CD4-positive, alpha-beta T cell treated with Interleukin-17A for 4 hours (primary cell): ENCODE measurements around the gene LRIG3.
"Not testable (repeated sequence)": the region's sequence is repeated elsewhere in the genome, so short reads cannot be mapped to it uniquely, and the experiment has no call there.

Experiments
- DNase-seq: peaks from one replicate; pipeline ENCODE4 v3.0.0-alpha.2; 2020; ENCODE audit warnings: mixed read lengths

The LRIG3 gene

DNA sequence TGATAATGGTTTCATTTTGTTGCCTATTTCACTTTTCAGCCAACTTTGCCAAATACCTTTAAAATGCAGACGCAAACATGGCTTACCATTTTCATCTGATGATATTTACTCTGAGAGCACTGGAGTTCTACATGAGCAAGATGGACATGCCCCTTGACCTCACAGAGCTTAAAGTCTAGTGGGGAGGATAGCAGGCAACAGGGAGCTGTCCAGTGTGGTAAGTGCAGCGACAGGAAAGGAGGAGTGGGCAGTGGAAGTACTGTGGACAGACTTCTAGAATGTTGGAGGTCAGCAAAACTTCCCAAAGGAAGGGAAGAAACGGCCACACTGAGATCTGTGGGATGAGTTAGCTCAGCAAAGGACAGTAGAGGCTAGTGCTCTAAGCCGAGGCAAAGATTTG, 25.3 kb downstream of the LRIG3 start:
- no peak for DNase-seq

DNA sequence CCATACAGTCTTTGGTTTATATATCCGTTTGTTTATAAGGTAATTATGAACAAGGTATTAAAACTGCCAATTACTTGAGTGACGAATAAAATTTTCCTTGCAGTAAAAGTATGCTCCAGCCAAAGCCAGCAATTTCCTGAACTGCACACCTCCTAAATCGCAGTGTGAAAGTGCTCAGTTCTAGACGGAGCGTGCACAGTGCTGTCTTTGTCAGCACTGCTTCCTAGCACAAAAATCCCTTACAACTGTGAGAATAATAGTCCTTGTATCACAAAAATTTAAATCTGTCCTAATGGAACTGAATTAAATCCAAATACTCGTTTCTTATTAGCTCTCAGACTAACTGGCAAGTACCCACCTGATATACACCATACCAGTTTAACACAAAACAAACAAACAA, 26.3 kb downstream of the LRIG3 start:
- no peak for DNase-seq

DNA sequence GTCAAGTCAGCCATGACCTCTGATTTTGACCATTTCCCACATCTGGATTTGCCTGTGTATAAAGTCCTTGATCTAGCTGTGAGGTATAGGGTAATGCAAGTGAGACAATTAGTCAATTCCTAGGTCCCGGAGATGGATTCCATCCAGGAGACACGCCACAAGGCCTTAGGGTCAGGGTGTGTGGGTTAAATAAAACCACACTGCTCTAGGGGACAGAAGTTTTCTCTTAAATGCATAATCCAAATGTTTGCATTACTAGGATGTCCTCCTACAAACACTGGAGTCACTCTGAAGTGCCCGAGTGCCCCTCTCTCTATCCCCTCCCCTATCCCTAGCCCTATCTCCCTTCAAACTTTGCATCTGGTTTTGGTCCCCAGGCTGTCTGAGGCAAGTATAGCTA, 26.8 kb downstream of the LRIG3 start:
- DNase-seq = no peak

DNA sequence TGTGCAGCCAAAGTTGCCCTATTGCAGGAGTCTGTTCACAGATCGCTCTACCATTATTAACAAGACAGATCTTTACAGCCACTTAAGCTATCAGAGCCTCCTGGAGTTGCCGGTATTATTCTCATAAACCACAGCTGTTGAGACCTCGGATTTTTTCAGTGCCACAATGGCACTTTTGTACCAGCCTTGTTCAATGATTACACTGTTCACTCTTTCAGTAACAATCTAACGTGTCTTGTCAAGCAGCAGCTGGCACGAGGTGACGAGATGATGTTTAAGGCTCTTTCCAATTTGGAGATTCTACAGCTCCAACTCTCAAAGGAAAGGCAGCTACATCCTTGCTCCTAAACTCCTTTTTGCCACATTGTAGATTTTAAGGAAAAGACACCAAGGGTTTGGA, 30.7 kb downstream of the LRIG3 start:
- no peak for DNase-seq

DNA sequence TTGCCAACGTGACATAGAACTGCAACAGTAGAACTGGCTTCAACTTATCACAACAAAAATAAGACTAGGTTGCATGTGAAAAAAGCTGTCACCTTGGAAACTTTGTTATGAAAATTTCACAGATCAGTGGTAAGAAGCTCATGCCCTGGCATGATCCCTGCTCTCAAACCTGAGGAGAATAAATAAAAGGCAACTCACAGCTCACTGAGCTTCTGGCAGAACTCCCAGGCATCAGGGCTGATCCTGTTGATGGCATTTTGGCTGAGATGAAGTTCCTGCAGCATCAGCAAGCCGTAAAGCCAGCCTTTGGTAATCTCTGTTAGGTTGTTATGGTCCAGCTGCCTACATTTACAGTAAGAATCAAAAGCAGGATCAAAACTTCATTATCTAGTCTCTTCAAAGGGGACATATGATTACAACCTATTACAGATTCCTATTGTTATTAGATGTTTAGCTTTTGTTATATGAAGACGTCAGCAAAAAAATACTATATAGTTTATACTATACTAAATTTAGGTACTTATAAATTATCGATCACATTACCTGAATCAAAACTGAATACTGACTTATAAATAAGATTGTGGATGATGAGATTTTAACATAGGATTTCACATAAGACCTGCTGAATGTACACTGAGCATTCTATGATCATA, 32.0 kb downstream of the LRIG3 start:
- DNase-seq = no peak

DNA sequence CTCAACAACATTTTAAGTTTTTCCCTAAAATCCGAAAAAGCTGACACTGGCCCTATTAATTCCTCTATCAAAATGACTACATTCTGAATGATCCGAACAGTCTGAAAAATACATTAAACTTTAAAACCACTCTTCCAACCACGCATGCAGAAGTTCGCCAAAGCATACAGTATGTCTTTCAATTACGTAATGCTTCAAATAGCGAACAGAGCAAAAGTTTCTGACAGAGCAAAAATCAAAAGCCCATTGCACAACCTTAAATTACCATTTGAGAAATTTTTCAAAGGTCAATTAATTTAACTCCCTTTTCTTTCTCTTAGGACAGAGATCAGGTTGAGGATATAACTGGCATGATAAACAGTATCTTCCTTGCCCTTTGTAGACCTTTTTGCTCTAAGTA, 33.2 kb downstream of the LRIG3 start:
- no peak for DNase-seq

DNA sequence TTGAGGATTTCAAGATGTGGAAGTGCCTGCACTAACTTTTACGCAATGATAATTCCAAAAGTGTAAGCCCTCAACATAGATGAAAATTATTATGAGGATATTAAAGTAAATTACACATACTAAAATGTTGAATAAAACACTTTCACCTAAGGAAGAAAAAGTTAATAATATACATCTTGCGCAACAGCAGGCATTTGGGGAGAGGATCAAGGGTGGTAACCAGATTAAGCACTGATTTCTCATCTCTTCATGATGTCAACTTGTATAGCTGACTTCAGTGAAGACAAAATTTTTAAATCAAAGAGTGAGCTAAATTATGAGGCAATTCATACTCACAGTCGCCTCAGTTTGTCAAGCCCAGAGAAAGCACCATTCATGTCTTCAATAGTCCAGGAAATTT, 33.8 kb downstream of the LRIG3 start:
- DNase-seq = no peak

DNA sequence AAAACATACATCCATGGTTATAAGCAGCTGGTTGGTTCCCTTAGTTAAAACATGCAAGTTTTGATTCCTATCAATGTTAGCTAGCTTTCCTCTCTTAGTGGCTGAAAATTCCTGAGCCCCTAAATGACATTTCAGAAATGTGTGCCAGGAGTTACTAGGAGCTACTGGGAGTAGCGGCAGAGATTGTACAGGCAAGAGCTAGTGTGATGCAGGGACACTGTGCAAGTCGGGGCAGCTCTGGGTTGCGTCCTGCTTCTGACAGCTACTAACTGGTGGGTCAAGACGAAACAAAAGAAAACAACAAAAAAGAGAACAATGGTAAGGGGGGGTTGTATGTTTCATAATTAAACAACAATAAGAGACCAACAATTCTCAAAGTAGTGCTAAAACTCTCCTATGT, 35.4 kb downstream of the LRIG3 start:
- DNase-seq = no peak

DNA sequence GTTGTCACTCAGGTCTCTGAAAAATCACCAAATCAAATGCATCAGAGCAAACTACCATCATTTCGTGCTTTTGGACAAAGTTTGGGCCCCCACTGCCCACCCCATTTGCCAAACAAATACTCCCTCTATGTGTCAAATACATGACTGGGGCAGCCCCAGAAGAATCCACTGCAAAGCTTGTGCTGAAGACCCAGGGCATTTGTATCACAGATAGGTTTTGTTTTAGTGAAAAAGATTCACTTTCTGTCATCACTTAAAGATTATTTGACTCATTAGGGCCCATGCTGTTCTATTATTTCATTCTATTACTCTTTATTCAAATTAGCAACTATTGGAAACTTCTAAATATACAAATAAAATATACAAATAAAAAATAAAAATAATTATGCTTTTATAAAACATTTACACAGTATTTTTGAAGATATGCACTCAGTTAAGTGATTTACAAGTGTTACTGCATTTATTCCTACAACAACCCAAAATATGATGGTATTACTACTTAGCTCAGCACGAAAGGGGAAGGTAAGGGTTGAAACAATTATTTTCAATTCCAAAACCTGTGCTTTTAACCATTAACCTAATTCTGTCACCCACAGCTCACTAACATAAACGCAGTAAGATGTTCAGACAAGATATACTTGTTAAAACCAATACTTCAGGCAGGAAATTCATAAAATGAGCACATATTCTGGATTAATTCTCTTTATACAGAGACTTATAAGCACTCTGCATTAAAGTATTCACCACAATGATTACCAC, 36.5 kb downstream of the LRIG3 start:
- DNase-seq = no peak

DNA sequence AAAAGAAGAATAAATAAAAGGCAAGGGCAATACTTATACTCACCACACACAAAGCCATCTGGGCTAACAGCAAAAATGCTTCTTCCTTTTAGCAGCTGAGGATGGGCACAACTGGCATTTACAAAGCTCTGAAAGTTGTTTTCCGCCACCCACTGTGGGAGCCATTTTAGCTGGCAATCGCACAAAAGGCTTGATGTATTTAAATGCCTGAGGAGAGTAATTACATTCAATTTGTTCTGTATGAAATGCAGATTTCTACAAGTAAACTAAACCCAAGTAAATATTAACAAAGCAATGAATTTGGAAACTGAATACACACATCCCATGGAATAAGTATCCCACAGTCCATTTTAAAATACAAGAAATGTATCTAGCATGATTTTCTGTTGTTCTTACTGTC, 37.5 kb downstream of the LRIG3 start:
- DNase-seq = no peak

DNA sequence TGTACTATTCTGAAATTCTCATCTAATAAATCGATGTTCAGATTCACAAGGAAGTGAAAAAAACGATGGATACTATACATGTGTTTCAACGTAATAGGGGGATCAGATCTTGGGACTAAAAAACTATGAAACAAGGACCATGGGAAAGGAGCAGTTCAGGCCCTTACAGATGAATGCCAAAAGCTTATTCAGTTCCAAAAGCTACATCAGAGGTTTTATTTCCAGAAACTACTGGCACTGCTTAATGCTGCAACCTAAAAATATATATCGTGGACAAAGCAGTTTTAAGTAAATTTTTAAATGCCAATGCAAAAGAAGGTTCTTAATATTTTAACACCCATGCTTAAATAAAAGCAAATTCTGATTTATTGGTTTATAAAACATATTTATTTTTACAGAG, 38.5 kb downstream of the LRIG3 start:
- DNase-seq = no peak

DNA sequence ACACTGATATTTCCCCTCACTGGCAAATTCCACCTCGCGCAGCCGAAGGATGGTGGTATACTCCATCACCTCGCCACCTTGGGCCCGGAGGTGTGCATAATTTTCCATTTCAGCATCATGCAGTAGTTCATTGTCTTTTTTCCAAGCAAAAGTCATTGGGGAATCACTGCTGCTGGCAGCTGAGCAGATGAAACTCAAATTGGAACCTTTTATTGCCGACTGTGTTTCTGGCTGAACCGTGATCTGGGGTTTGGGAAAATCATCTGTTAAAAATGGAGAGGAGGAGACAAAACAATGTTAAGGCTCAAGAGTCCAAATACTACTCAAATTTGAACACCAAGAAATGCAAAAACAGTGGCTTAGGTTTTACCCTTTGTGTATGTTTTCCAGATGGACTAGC, 39.7 kb downstream of the LRIG3 start:
- DNase-seq = no peak

DNA sequence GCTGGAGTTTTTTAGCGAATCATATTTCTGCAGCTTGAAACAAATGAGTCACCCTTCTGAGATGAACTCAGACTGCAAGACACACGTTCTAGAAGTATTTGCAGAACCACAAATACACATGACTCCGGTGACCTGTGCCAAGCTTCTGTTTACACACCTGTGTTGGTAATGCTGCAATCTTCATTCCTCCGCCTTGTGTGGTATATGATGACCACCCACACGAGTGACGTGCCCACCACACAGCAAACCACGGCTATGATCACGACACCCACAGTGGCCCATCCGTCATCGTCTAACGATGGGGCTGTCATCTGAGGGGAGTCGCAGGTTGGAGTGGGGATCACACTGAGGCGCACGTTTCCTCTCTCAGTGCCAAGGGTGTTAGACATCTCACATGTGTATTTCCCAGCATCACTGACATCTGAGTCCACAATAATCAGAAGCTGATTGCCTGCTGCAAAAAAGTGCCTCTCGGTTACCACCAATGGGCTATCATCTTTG, 43.0 kb downstream of the LRIG3 start:
- no peak for DNase-seq

DNA sequence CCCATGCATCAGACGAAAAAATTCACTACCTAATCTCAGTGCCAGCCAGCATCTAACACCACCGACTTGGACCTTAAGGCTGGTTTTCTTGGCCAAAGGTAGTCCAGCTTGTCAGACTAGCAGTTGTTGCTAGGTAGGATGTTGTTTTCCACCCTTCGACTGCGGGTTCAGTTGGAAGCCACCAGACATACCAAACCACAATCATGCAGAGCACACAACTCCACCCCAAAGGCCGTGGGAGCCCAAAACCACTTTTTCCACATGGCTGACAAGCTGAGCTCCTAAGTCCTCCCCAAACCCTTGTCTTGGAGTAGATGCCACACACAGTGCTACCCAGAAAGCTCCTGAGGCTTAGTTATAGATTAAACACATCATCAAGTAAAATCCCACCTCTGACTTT, 46.8 kb downstream of the LRIG3 start:
- no peak for DNase-seq

DNA sequence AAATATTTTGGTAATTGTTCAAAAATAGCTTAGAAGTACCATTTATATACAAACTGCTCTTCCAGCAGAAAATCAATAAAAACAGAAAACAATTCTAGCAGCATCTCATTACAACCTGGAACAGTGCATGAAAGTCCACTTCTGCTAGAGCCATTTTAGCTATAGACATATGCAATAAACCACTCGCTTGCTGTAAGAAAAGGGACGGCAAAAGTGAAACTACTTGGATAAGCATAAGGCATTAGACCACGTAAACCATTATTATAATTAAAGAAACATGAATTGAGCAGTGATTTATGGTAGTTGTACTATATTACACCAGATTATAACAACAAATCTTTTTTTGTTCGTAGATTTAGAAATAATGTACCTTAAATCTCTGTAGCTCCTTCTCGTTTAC, 48.7 kb downstream of the LRIG3 start:
- DNase-seq = no peak

DNA sequence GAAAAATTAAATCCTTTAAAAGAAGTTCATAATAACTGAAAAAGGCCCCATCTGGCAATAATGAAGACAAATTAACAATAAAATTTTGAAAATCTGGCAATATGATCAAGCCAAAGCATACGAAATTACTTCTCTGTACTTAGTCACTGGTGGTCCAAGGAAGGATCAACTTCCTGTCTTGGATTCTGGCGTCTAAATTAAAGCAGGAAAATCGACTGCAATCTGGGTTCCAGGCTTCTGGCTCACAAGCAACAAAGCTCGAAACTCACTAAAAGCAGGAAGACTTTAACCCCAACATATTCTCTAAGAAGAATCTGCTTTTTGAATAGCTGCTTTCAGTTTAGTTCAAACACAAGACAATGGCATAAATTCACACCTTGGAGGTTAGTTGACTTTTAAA, 49.7 kb downstream of the LRIG3 start:
- no peak for DNase-seq

DNA sequence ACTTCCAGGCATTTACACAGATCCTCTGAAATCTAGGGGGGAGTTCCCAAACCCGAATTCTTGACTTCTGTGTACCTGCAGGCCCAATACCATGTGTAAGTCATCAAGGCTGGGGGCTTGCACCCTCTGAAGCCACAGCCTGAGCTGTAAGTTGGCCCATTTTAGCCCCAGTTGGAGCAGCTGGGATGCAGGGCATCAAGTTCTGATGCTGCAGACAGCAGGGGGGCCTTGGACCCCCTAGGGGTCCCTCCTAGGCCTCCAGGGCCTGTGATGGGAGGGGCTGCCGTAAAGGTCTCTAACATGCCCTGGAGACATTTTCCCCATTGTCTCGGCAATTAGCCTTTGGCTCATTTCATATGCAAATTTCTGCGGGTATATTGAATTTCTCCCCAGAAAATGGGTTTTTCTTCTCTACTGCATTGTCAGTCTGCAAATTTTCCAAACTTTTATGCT, 59.5 kb downstream of the LRIG3 start:
- no peak for DNase-seq

DNA sequence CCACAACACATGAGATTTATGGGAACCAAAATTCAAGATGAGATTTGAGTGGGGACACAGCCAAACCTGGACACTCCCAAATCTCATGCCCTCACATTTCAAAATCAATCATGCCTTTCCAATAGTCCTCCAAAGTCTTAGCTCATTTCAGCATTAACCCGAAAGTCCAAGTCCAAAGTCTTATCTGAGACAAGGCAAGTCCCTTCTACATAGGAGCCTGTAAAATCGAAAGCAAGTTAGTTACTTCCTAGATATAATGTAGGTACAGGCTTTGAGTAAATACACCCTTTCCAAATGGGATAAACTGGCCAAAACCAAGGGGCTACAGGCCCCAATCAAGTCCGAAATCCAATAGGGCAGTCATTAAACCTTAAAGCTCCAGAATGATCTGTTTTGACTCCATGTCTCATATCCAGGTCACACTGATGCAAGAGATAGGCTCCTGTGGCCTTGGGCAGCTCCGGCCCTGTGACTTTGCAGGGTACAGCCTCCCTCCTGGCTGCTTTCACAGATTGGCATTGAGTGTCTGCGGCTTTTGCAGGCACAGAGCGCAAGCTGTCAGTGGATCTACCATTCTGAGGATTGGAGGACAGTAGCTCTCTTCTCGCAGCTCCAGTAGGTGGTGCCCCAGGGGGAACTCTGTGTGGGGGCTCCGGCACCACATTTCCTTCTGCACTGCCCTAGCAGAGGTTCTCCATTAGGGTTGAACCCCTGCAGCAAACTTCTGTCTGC, 60.1 kb downstream of the LRIG3 start:
- no peak for DNase-seq

DNA sequence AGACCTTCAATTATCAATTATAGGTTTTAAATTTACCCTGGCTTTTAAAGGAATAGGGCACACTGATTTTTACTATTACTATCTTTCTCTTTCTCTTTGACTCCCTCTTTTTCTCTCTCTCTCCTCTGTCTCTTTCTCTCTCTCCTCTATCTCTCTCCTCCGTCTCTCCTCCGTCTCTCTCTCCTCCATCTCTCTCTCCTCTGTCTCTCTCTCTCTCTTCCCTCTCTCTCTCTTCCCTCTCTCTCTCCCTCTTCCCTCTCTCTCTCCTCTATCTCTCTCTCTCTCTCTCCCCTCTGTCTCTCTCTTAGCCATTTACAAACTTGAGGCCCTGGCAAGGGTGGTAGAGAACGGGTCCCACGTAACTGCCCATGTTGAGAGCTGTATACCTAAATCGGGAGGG, 62.3 kb downstream of the LRIG3 start:
- no peak for DNase-seq

DNA sequence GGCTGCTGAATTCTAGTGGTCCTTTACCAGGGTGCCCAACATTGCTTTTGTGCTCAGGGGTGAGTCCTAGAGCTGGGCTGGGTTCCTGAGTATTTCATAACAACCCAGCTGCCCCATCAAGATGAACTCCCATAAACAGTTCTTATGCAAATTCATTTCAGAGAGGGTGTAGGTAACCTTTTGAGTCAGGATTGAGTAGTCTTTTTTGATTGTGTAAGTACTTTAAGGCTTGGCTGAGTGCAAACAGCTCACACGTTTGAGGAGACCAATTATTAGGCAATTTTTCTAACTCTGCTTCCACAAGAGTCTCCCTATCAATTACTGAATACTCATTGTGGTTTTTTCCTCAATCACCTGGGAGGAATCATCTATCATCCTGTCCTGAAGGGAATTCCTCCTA, 63.1 kb downstream of the LRIG3 start:
- not testable (repeated sequence) for DNase-seq

DNA sequence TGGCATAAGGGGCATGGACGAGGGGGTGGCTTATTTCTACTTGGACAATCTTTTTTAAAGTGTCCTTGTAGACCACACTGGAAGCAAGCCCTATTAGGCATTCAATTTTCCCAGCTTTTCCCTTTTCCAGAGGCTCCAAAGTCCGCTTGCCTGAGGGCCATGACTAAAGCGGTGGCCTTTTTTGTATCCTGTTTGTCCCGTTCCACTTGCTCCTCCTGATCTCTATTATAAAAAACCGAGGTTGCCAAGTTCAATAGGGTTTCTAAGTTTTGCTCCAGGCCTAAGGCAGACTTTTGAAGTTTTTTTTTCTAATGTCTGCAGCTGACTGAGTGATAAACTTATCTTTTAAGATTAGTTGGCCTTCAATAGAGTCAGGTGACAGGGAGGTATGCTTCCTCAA, 64.7 kb downstream of the LRIG3 start:
- not testable (repeated sequence) for DNase-seq

DNA sequence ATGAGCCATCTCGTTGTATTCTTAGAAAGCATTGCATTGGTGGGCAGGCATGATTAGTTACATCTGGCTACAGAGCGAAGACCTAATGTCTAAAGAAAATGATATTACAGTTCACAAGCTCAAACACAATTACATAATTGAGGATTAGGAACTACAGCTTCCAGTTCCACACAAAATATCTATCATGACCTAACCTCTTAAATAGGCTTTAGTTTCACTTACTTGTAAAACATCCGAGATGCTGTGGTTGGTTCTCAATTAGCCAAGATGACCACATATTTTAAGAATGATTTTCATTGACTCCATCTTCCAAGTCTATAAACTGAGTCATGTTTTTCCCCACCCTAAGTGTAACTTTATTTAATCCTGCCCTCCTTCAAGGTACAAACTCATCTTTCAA, 69.5 kb downstream of the LRIG3 start:
- no peak for DNase-seq

DNA sequence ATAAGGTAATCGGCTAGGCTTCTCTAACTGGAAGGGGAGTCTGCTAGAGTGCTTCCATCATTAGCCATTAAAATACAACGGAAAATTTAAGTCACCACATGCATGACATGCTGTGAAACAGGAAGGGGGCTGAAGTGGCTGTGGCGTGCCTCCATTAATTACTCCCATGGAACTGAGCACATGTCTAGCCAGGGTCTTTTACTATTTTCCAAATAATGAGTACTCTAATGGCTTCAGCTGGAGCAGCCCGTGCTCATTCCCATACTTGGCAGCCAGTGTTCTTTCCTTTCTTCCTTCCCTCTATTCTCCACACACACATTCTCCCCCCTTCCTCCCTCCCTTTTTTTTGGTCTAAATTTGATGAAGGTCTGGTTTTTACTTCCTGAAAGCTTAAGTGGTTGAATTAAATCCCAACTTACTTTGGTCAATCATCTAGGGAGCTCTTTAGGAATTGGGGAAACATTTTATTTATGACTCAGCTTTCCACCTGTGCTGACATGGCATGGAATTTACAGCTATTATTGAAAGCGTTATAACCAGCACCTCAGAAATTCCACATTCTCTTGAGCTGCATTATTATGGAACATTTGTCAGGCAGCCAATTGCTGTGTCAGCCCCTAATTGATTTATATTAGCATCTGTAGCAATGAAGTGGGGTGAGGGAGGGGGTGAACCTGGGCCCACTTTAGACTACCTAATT, 72.3 kb downstream of the LRIG3 start:
- DNase-seq = no peak
